IgD-negative memory B cell (primary cell): ENCODE results near the gene PIGQ. TPM values are rescaled to one million over a fixed set of nuclear protein-coding genes. Genes with fewer than 3 reads are reported as not detected.

ENCODE experiments used
- H3K27ac Mint-ChIP-seq, 3 donors: one replicate each; pipeline ENCODE4 v1.8.0; 2020 to 2022; ENCODE audit warnings: mild to moderate bottlenecking in 3 of 3, mixed read lengths in 3 of 3, moderate library complexity in 1 of 3
- H3K27me3 Mint-ChIP-seq: one replicate; pipeline ENCODE4 v1.8.0; 2021; ENCODE audit warnings: mixed read lengths
- H3K36me3 Mint-ChIP-seq: one replicate; pipeline ENCODE4 v1.8.0; 2020; ENCODE audit warnings: mild to moderate bottlenecking, mixed read lengths
- H3K4me1 Mint-ChIP-seq, 3 donors: one replicate each; pipeline ENCODE4 v1.8.0; 2020 to 2022; ENCODE audit warnings: mixed read lengths in 3 of 3, mild to moderate bottlenecking in 1 of 3
- H3K4me3 Mint-ChIP-seq, 4 donors: one replicate each; pipeline ENCODE4 v1.8.0; 2020 to 2022; ENCODE audit warnings: mild to moderate bottlenecking in 4 of 4, mixed read lengths in 4 of 4, moderate library complexity in 3 of 4
- H3K9me3 Mint-ChIP-seq, 3 donors: one replicate each; pipeline ENCODE4 v1.8.0; 2020 to 2021; ENCODE audit warnings: mixed read lengths in 3 of 3, mild to moderate bottlenecking in 1 of 3
- polyA plus RNA-seq: library from polyadenylated mRNA; unstranded; fragments of 300-500 nt; fragmentation: Illumina TruSeq; gene quantifications from one replicate; pipeline ENCODE4 v1.2.3, GENCODE V29; 2021

Gene PIGQ
- polyA plus RNA-seq, 1 donor from 2014 or later = 18.9 TPM

DNA sequence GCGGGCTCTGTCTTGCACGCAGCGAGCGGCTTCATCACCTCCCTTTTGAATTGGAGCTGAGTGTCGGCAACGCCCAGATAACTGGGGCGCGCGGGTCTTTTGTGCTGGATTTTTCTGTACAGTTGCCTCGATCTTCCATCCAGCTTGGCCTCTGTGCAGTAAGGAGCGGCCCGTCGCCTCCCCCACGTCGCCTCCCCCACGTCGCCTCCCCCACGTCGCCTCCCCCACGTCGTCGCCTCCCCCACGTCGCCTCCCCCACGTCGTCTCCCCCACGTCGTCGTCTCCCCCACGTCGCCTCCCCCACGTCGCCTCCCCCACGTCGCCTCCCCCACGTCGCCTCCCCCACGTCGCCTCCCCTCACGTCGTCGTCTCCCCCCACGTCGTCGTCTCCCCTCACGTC, 25.3 kb upstream of the PIGQ start:
- H3K9me3 Mint-ChIP-seq = no peaks in the 10 kb centered on the region
- H3K36me3 Mint-ChIP-seq = peaks cover 4% of the 10 kb centered on the region
- H3K4me3 Mint-ChIP-seq = no peak overlapping the region
- peaks cover 0 to 1% (median 0%) of the 10 kb centered on the region in 3 donors for H3K4me1 Mint-ChIP-seq
- H3K27ac Mint-ChIP-seq = no peak overlapping the region
- H3K27me3 Mint-ChIP-seq = no peaks in the 10 kb centered on the region

DNA sequence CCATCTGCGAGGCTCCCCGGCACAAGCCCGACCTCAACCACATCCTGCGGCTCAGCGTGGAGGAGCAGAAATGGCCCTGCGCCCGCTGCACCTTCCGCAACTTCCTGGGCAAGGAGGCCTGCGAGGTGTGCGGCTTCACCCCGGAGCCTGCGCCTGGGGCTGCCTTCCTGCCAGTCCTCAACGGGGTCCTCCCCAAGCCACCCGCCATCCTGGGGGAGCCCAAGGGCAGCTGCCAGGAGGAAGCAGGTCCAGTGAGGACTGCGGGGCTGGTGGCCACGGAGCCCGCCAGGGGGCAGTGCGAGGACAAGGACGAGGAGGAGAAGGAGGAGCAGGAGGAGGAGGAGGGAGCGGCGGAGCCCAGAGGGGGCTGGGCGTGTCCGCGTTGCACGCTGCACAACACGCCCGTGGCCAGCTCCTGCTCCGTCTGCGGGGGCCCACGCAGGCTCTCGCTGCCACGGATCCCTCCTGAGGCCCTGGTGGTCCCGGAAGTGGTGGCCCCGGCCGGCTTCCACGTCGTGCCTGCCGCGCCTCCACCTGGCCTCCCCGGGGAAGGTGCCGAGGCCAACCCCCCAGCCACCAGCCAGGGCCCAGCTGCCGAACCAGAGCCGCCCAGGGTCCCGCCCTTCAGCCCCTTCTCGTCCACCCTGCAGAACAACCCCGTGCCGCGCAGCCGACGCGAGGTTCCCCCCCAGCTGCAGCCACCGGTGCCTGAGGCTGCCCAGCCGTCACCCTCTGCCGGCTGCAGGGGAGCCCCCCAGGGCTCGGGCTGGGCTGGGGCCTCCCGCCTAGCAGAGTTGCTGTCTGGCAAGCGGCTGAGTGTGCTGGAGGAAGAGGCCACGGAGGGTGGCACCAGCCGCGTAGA, 22.6 kb upstream of the PIGQ start:
- Mint-ChIP-seq H3K36me3 (peaks cover 4% of the 10 kb centered on the region), H3K27me3 (no peaks in the 10 kb centered on the region), H3K27ac (no peak overlapping the region), H3K4me1 (peaks cover 0 to 1% (median 0%) of the 10 kb centered on the region in 3 donors), H3K9me3 (no peaks in the 10 kb centered on the region), H3K4me3 (no peak overlapping the region)

DNA sequence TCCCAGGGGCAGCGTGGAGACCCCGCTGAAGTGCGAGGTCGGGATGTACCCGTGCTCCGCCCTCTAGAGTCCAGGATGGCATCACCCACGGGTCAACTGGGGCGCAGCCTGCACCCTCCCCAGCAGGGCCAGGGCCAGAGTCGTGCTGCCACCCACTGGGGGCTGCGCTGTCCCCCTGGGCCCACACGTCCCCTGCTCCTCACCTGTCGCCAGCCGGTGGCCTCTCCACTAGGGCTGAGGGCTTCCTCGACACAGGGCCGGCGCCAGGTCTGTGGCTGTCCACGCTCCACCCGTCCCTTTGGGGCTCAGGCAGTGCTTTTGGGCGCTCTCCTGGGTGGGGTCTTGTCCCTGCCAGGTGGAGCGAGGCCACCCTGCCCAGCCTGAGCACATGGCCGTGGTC, 21.2 kb upstream of the PIGQ start:
- H3K36me3 Mint-ChIP-seq = peaks cover 4% of the 10 kb centered on the region
- no peaks in the 10 kb centered on the region for H3K9me3 Mint-ChIP-seq
- H3K27me3 Mint-ChIP-seq = no peaks in the 10 kb centered on the region
- H3K4me1 Mint-ChIP-seq = peaks cover 0 to 1% (median 0%) of the 10 kb centered on the region in 3 donors
- H3K4me3 Mint-ChIP-seq = no peak overlapping the region
- no peak overlapping the region for H3K27ac Mint-ChIP-seq

DNA sequence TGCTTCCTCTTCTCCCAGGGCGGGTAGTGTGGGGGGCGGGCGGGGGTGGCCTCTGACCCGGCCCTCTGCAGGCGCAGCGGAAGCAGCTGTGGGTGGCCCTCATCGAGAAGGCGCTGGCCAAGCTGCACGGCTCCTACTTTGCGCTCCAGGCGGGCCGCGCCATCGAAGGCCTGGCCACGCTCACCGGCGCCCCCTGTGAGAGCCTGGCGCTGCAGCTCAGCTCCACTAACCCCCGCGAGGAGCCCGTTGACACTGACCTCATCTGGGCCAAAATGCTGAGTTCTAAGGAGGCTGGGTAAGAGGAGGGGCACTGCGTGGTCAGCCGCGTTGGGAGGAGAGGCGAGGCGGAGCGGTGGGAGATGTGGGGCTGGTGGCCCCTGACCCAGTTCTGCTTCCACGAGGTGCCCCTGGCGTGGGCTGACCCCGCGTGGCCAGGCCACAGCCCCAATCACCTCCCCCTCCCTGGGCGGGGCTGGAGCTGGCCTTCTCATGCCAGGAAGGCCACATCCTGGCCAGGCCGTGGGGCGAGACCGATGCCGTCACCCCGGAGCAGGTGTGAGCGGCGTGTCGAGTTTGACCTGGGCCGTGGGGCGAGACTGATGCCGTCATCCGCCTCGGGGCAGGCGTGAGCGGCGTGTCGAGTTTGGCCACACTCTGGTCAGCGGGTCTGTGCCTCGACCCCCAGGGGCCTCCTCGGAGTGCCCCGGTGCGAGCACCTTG, 20.1 kb upstream of the PIGQ start:
- no peak overlapping the region for H3K4me3 Mint-ChIP-seq

DNA sequence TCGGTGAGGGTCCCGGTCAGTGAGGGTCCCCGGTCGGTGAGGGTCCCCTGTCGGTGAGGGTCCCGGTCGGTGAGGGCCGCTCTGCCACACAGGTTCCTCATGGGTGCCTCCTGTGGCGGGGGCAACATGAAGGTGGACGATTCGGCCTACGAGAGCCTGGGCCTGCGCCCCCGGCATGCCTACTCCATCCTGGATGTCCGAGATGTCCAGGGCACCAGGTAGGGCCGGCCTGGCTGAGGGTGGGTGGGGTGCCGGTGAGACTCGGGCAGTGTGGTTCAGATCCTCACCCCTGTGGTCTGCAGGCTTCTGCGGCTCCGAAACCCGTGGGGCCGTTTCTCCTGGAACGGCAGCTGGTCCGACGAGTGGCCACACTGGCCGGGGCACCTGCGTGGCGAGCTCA, 18.6 kb upstream of the PIGQ start:
- Mint-ChIP-seq H3K4me1 (no peaks in the 10 kb centered on the region), H3K27ac (no peak overlapping the region), H3K36me3 (peaks cover 2% of the 10 kb centered on the region), H3K4me3 (no peak overlapping the region), H3K27me3 (no peaks in the 10 kb centered on the region), H3K9me3 (no peaks in the 10 kb centered on the region)

More for the DNA sequence above, 20.1 kb upstream of the PIGQ start:
- Mint-ChIP-seq H3K27me3 (no peaks in the 10 kb centered on the region), H3K9me3 (no peaks in the 10 kb centered on the region), H3K36me3 (peaks cover 5% of the 10 kb centered on the region), H3K27ac (no peak overlapping the region), H3K4me1 (peaks cover 0 to 1% (median 0%) of the 10 kb centered on the region in 3 donors)

DNA sequence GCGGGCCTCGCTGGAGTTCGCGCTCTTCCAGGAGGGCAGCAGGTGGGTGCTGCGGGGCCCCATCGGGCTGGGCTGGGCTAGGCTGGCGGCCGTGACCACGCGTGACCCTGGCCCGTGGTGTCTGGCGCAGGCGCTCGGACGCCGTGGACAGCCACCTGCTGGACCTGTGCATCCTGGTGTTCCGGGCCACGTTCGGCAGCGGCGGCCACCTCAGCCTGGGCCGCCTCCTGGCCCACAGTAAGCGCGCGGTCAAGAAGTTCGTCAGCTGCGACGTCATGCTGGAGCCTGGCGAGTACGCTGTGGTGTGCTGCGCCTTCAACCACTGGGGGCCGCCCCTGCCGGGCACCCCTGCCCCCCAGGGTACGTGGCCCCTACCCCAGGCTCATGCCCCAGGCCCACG, 17.6 kb upstream of the PIGQ start:
- no peaks in the 10 kb centered on the region for H3K4me1 Mint-ChIP-seq
- no peaks in the 10 kb centered on the region for H3K27me3 Mint-ChIP-seq
- H3K36me3 Mint-ChIP-seq = peaks cover 2% of the 10 kb centered on the region
- H3K27ac Mint-ChIP-seq = no peak overlapping the region
- H3K4me3 Mint-ChIP-seq = no peak overlapping the region
- H3K9me3 Mint-ChIP-seq = no peaks in the 10 kb centered on the region

DNA sequence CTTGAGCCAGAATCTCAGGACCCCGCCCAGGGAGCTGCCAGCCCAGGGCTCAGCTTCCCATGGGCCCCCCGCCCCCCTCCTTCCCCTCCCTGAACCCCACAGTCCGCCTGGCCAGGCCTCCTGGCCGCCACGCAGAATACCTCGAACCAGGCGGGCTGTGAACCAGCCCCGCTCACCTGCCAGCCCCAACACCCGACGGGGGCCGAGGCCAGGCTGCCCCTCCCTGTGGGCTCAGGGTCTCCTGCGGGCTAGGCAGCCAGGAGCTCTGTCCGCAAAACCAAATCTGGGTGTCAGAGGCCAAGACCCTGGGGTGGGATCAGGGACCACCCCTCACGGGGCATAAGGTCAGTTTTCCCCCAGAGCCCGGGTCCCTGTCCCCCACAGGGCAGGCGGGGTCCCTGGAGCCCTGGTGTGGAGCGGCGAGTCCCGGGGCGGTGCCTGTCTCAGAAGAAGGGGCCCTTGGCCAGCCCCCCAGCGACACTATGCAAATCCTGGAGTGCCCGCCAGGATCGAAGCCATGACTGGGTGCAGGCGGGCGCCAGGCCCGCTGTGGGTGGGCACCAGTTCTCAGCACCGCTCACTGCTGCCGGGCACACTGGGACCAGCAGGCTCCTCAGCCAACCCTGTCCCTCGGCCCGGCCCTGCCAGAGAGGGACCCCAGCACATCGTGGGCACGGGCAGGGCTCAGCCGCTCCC, 16.0 kb upstream of the PIGQ start:
- Mint-ChIP-seq H3K4me3 (no peak overlapping the region), H3K27me3 (peaks cover 7% of the 10 kb centered on the region), H3K9me3 (no peaks in the 10 kb centered on the region), H3K4me1 (peaks cover 0 to 3% (median 0%) of the 10 kb centered on the region in 3 donors), H3K36me3 (peaks cover 2% of the 10 kb centered on the region), H3K27ac (no peak overlapping the region)

DNA sequence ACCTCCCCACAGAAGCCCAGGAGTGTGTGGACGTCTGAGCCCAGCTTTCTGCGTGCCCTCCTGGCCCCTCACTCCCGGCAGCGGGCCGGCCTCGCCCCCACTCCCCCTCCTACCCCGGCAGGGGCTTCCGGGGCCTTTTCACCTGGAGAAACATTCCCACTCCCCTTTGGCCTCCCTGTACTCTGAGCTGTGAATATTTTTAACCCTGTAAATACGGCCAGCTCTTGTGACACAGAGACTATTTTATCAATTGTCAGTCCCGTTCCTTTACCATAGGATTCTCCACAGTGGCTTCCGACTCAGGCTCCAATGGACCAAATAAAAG, 15.5 kb upstream of the PIGQ start:
- Mint-ChIP-seq H3K4me1 (peaks cover 0 to 3% (median 0%) of the 10 kb centered on the region in 3 donors), H3K9me3 (no peaks in the 10 kb centered on the region), H3K27ac (no peak overlapping the region), H3K27me3 (peaks cover 8% of the 10 kb centered on the region), H3K4me3 (no peak overlapping the region), H3K36me3 (peaks cover 2% of the 10 kb centered on the region)

DNA sequence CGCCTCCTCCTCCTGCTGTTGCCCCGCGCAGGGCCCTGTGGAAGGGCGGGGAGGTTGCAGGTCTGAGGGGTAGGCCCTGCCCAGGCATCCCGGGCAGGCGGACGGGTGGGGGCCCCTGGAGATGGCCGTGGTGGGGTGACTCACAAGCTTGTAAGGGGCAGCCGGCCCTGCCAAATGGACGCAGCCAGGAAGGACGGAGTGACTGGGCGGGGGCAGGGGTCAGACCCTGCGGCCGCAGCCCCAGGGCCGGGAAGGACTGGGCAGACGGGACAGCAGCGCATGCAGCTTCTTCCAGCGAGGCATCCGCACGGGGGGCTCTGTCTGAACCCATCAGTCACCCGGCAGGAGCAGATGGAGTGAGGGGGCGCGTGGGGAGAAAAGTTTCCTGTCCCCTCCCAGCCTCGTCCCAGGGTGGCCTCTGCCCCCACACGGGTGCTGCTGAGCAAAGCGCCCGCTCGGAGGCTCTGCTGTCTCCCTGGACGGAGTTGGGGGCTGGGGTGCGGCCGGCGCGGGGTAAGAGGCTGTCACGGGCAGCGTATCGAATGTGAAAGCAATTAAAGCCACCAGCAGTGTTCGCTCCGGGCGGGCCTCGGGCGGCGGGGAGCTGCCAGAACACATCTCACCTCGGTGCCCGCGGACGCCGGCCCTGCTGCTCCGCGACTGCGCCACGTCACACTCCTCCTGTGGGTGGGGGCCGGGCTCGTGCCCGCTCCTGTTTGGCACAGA, 15.0 kb upstream of the PIGQ start:
- H3K27me3 Mint-ChIP-seq = peaks cover 12% of the 10 kb centered on the region
- H3K36me3 Mint-ChIP-seq = peaks cover 2% of the 10 kb centered on the region
- no peaks in the 10 kb centered on the region for H3K9me3 Mint-ChIP-seq
- H3K27ac Mint-ChIP-seq = no peak overlapping the region
- no peak overlapping the region for H3K4me3 Mint-ChIP-seq
- H3K4me1 Mint-ChIP-seq = peaks cover 0 to 3% (median 0%) of the 10 kb centered on the region in 3 donors

DNA sequence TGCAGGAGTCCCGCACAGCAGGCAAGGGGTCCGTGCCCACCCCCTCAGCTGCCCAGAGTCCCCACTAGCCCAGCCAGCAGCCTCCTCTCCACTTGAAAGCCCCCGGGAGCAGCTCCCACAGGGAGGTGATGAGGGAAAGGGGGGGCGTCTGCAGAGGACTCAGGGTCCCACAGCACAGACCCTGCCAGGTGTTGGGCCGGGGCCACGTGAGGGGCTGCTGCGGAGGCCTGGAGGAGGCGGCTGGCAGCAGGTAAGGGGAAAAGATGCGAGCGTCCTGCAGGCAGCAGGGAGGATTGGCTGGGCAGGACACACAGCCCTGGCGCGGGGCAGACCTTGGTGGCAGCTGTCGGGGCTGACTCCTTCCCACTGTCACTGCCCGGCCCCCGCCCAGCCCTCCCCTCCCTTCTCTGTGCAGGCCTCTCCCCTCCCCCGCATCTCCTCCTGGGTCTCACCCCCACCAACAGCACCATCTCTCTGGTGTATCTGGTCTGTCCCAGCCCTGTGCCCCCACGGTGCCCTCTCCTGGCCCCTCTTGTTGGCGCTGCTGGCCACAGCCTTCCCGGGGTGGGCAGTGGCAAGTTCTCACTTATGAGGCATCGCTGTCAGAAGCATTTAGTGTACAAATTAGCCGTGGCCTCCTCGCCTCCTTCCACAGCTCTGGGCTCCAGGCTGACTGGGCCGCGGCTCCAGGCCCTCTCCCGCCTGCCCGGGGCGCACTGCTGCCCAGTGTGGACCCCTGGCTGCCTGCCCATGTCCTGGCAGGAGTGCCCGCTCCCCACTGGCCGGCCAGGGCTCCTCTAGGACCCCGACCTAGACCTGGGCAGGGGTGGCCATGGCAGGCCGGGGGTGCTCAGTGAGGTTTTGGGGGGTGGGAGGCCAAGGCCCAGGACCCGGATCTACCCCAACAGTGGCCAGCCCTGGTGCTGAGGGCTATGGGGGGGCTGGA, 14.0 kb upstream of the PIGQ start:
- Mint-ChIP-seq H3K27ac (no peak overlapping the region), H3K27me3 (peaks cover 12% of the 10 kb centered on the region), H3K36me3 (peaks cover 2% of the 10 kb centered on the region), H3K4me3 (no peak overlapping the region), H3K4me1 (peaks cover 0 to 3% (median 0%) of the 10 kb centered on the region in 3 donors), H3K9me3 (no peaks in the 10 kb centered on the region)

DNA sequence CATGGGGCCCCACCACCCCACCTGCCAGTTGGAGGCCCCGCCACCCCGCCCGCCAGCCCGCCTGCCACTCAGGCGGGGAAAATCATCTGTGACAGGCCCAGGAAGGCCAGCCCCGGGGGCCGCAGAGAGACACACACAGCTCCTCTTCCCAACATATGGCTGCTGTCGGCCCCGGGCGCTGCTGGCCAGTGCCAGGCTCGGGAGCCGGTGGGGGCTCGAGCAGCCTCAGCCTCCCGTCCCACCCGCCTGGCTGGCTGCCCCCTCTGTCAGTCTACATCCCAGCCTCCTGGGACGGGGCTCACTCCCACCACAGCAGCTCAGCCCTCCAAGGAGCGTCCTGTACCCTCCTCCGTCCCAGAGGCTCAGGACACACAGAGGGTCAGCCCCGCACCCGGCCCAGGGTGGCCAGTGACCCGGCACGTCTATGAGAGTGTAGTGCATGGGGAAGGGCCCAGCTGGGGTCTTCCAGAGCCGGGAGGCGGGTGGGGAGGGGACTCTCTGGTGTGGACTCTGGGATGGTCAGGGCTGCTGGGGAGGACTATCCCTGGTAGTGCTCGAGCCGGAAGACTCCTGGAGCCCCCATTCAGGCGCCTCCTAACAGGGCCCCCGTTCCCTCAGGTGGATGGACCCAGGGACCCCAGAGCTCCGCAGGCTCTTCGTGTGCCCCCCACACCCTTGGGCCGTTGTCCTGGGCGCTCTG, 13.1 kb upstream of the PIGQ start:
- Mint-ChIP-seq H3K4me3 (no peak overlapping the region), H3K4me1 (peaks cover 0 to 3% (median 0%) of the 10 kb centered on the region in 3 donors), H3K9me3 (no peaks in the 10 kb centered on the region), H3K36me3 (peaks cover 2% of the 10 kb centered on the region), H3K27me3 (peaks cover 12% of the 10 kb centered on the region), H3K27ac (no peak overlapping the region)

DNA sequence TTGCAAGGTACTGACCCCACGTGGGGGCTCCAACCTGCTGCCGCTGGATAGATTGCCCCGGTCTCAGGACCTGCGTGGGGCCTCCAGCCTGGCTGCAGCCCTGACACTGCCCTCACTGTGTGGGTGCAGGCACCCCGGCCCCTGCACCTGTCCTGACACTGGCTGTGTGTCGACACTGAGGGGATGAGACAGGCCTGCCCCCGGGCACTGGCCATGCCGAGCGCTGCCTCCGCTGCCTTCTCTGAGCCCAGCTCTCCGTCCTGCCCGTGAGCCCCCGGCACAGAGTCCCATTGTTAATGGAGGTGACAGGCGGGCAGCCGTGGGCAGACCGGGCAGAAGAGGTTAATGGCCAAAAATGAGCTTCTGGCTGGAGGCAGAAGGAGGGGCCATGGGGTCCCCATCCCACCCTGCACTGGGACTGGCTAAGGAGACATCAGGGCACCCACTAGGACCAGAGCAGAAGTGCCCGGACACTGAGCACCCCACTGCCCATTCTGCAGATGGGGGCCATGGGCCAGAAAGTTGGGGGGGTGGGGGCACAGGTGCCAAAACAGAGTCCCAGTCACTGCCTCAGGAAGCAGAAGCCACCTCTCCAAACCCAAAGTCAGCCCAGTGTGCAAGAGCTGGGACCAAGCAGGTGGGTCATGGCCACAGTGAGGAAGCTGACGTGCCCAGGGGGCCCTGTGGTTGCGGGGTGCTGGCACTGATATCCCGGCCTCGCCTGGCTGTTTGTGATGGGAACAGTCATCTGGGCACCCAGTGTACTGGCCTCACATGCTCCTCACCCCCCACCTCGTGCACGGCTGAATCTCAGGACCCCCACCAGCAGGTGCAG, 12.1 kb upstream of the PIGQ start:
- H3K36me3 Mint-ChIP-seq = peaks cover 2% of the 10 kb centered on the region
- no peaks in the 10 kb centered on the region for H3K9me3 Mint-ChIP-seq
- H3K4me3 Mint-ChIP-seq = peak overlapping the region in 1 of 4 donors; percentile 17
- H3K4me1 Mint-ChIP-seq = peaks cover 0 to 5% (median 0%) of the 10 kb centered on the region in 3 donors
- no peak overlapping the region for H3K27ac Mint-ChIP-seq
- peaks cover 16% of the 10 kb centered on the region for H3K27me3 Mint-ChIP-seq
